ENCODE data around the gene SPPL3.

GRCh38 chr12:120739031-120739762, 165.0 kb downstream of the SPPL3 start:
- TF ChIP-seq SP1 (IDR thresholded peaks at IDR 0.05) (no peak), CTCF (IDR thresholded peaks at IDR 0.05; ENCODE audit: low read depth, low read length, missing input control) (no peak), ZBTB33 (IDR thresholded peaks at IDR 0.05) (no peak), MAX (IDR thresholded peaks at IDR 0.05) (no peak), RAD21 (IDR thresholded peaks at IDR 0.05) (no peak)

Data from liver (tissue), 3 donors.